Kidney epithelial cell (primary cell): ENCODE data around the gene PDZK1IP1. TPM values are rescaled to one million over a fixed set of nuclear protein-coding genes. Genes with fewer than 3 reads are reported as not detected.
"Not testable (repeated sequence)": the region's sequence is repeated elsewhere in the genome, so short reads cannot be mapped to it uniquely, and the experiment has no call there.

ENCODE experiments used
- DNase-seq: peaks from one replicate; pipeline ENCODE4 v3.0.0-alpha.2; 2010; ENCODE audit warnings: low read depth
- H3K27me3 ChIP-seq: 2 replicates; pipeline ENCODE4 v1.6.0; 2011; ENCODE audit warnings: low read length; ENCODE audit not compliant: control insufficient read depth, insufficient read depth
- H3K36me3 ChIP-seq: 2 replicates; pipeline ENCODE4 v1.5.1; 2011; ENCODE audit warnings: low read length; ENCODE audit not compliant: control insufficient read depth, insufficient read depth
- H3K4me3 ChIP-seq: 2 replicates; pipeline ENCODE4 v1.5.1; 2011; ENCODE audit warnings: low read depth, mild to moderate bottlenecking, control low read depth, low read length
- CTCF ChIP-seq: IDR thresholded peaks from 2 replicates; pipeline ENCODE4 v1.5.1; 2011; ENCODE audit warnings: mild to moderate bottlenecking, moderate library complexity, low read length, control low read depth, inconsistent platforms; ENCODE audit not compliant: insufficient read depth, poor library complexity, severe bottlenecking
- total RNA-seq: library from RNA; depleted of rRNA; stranded (reverse); fragments of >200 nt; gene quantifications from 2 replicates; pipeline ENCODE4 v1.2.3, GENCODE V29; 2015

The PDZK1IP1 gene
- total RNA-seq, 1 donor from 2014 or later, result 28.1 TPM

- TF ChIP-seq CTCF, result no peak
- no peaks in the 10 kb centered on the region for H3K27me3 ChIP-seq
- no peak for DNase-seq
- no peak overlapping the region for H3K4me3 ChIP-seq
- no peaks in the 10 kb centered on the region for H3K36me3 ChIP-seq
These were observed 18.6 kb upstream of the PDZK1IP1 start for GRCh38 chr1:47208374-47208850.

GRCh38 chr1:47207803-47208373, 18.1 kb upstream of the PDZK1IP1 start:
- Histone ChIP-seq H3K4me3 (no peak overlapping the region), H3K36me3 (no peaks in the 10 kb centered on the region), H3K27me3 (no peaks in the 10 kb centered on the region)
- TF ChIP-seq CTCF, result no peak
- DNase-seq, result no peak

- DNase-seq, result no peak
- TF ChIP-seq CTCF, result no peak
- no peaks in the 10 kb centered on the region for H3K27me3 ChIP-seq
- no peaks in the 10 kb centered on the region for H3K36me3 ChIP-seq
- H3K4me3 ChIP-seq, result no peak overlapping the region
These were observed 16.1 kb upstream of the PDZK1IP1 start for GRCh38 chr1:47205918-47206317.

GRCh38 chr1:47203504-47203903, 13.7 kb upstream of the PDZK1IP1 start:
- DNase-seq, H3K4me3 ChIP-seq, H3K27me3 ChIP-seq, H3K36me3 ChIP-seq: not testable (repeated sequence)

GRCh38 chr1:47201179-47201578, 11.3 kb upstream of the PDZK1IP1 start:
- Histone ChIP-seq H3K27me3 (no peaks in the 10 kb centered on the region), H3K4me3 (no peak overlapping the region), H3K36me3 (no peaks in the 10 kb centered on the region)
- TF ChIP-seq CTCF, result no peak
- no peak for DNase-seq

GRCh38 chr1:47198214-47198613, 8.4 kb upstream of the PDZK1IP1 start:
- DNase-seq, result no peak
- no peaks in the 10 kb centered on the region for H3K36me3 ChIP-seq
- TF ChIP-seq CTCF, result no peak
- no peak overlapping the region for H3K4me3 ChIP-seq
- H3K27me3 ChIP-seq, result no peaks in the 10 kb centered on the region
